HL-60 (cell line): ENCODE results near the gene ZMAT5.
A peak's percentile ranks its signal among the peaks of the same experiment; 100 is the strongest.

Source experiments
- DNase-seq, 2 experiments: peaks; one replicate each; pipeline ENCODE4 v3.0.0-alpha.2; 2010 to 2020; ENCODE audit warnings: low read depth in 1 of 2, low spot score in 1 of 2
- H3K27ac ChIP-seq: fragments of 250-450 bp; sonication (Bioruptor Pico); replicated peaks from 2 replicates; pipeline ENCODE4 v1.5.1; 2020; ENCODE audit warnings: mild to moderate bottlenecking, moderate library complexity
- H3K27me3 ChIP-seq: fragments of 250-450 bp; sonication (Bioruptor Pico); 2 replicates; pipeline ENCODE4 v1.5.1; 2021; ENCODE audit warnings: mild to moderate bottlenecking, moderate library complexity; ENCODE audit not compliant: insufficient read depth, poor library complexity, severe bottlenecking
- H3K4me3 ChIP-seq: replicated peaks from 2 replicates; pipeline ENCODE4 v1.5.1; 2011; ENCODE audit warnings: mild to moderate bottlenecking, control low read depth, low read length; ENCODE audit not compliant: insufficient read depth
- GABPA ChIP-seq: IDR thresholded peaks from 2 replicates; pipeline ENCODE4 v1.6.1; 2012; ENCODE audit warnings: low read depth
- POLR2AphosphoS5 ChIP-seq: IDR thresholded peaks from 2 replicates; pipeline ENCODE4 v1.6.1; 2012; ENCODE audit warnings: low read depth
- SPI1 ChIP-seq: IDR thresholded peaks from 2 replicates; pipeline ENCODE4 v1.6.1; 2012; ENCODE audit warnings: low read depth, mild to moderate bottlenecking, borderline replicate concordance
- TF ChIP-seq, protein P1 (sequence below): IDR thresholded peaks from one replicate; pipeline ENCODE4 v1.5.1; 2011; ENCODE audit warnings: low read length, control low read depth, inconsistent platforms; ENCODE audit not compliant: insufficient read depth
- TF ChIP-seq, protein P2 (sequence below): IDR thresholded peaks from 2 replicates; pipeline ENCODE4 v1.6.1; 2012; ENCODE audit warnings: low read depth; ENCODE audit not compliant: insufficient replicate concordance

Gene ZMAT5

DNA sequence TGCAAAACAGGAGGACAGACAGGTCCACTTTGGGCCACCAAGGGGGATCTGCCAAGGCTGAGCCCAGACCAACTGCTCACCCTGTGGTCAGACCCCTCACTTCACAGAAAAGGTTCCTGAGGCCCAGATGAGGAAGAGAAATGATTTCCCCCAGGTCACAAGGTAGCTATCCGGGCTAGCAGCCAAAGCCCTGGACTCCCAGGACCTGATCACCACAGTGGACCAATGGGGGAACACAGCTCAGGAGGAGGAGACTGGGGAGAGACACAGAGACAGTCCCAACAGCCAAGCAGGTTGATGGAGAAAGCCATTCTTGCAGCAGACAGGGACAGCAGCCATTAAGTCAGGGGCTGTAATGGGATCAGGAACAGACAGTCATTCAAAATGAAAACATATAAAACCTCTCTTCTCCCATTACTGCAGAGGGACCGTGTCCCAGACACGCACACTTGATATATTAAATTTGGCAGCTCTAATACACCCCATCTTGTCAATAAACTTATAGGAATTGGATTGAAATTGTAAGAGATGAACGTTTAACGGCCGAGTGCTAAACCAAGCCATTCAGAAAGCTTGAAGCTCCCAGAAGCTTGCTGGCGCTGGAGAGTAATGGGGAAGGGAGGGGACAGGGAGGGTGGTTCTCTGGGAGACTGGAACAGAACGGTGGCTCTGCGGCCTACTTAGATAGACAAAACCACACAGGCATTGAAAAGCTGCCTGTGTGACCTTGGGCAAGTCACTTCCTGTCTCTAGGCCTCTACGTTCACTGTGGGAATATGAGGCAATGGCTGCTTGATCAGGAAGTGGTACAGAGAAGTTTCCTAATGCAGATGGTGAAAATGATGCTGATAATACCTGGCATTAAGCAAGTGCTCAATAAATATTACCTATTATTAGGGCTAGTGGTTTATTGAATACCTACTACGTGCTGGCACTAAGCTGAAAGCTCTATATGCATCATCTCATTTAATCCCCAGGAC is 16.0 kb downstream of the ZMAT5 start:
- peak; percentile 92 to 97 for DNase-seq
- H3K27me3 ChIP-seq, result no peaks in the 10 kb centered on the region
- TF ChIP-seq, protein P1, sequence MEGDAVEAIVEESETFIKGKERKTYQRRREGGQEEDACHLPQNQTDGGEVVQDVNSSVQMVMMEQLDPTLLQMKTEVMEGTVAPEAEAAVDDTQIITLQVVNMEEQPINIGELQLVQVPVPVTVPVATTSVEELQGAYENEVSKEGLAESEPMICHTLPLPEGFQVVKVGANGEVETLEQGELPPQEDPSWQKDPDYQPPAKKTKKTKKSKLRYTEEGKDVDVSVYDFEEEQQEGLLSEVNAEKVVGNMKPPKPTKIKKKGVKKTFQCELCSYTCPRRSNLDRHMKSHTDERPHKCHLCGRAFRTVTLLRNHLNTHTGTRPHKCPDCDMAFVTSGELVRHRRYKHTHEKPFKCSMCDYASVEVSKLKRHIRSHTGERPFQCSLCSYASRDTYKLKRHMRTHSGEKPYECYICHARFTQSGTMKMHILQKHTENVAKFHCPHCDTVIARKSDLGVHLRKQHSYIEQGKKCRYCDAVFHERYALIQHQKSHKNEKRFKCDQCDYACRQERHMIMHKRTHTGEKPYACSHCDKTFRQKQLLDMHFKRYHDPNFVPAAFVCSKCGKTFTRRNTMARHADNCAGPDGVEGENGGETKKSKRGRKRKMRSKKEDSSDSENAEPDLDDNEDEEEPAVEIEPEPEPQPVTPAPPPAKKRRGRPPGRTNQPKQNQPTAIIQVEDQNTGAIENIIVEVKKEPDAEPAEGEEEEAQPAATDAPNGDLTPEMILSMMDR, result no peak
- TF ChIP-seq SPI1, result peak; percentile 92
- TF ChIP-seq GABPA, result peak; percentile 48; the same call in 1 of the 2 replicates
- TF ChIP-seq POLR2AphosphoS5, result peak; percentile 82
- H3K4me3 ChIP-seq, result no peak overlapping the region
- H3K27ac ChIP-seq, result peak overlapping the region; percentile 88

DNA sequence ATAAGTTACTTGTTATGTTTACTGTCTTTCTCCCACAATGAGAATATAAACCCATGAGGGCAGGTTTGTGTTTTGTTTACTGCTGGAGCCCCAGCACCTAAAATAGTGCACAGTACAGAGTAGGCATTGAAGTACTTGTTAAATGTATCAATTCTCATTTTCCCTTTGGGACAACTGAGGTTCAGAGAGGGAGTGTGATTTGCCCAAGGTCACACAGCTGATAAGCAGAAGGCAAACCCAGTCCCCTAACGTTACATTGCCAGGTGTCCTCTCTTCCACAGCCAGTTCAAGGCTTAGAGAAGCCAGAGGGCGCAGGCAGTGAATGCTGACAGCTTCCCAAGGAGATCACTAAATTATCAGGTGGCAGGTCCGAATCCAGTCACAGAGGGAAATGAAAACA is 16.8 kb downstream of the ZMAT5 start:
- H3K27ac ChIP-seq, result peak overlapping the region; percentile 88

DNA sequence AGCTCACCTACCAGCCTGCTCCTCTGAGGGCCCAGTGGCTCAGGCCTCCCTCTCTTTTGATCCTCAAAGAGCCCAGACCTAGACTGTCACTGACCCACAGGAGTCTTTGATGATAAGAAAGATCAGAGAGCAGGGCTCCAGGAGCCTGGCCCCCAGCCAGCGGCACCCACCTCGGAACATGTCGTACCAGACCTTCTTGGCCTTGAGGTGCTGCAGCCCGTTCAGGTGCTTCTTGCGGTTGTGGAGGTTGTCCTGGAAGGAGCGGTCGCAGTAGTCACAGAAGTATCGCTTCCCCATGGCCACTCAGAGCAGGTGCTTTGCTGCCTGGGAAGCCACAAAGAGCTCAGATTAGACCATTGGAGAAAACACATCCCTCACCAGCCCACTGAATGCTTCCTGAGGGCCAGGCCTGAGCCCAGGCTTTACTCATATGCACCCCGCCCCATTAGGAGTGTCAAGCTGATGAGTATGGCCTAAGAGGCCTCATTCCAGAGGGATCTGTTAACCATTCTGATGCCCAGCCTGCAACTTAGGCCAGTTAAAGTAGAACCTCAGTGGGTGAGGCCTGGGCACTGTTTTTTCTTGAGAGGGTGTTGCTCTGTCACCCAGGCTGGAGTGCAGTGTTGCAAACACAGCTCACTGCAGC is 18.4 kb downstream of the ZMAT5 start:
- Histone ChIP-seq H3K4me3 (no peak overlapping the region), H3K27ac (0 out of 2 replicates have a peak overlapping the region, but pooled peaks have one; percentile 24), H3K27me3 (no peaks in the 10 kb centered on the region)
- TF ChIP-seq GABPA (no peak), POLR2AphosphoS5 (no peak)
- TF ChIP-seq, protein P2, sequence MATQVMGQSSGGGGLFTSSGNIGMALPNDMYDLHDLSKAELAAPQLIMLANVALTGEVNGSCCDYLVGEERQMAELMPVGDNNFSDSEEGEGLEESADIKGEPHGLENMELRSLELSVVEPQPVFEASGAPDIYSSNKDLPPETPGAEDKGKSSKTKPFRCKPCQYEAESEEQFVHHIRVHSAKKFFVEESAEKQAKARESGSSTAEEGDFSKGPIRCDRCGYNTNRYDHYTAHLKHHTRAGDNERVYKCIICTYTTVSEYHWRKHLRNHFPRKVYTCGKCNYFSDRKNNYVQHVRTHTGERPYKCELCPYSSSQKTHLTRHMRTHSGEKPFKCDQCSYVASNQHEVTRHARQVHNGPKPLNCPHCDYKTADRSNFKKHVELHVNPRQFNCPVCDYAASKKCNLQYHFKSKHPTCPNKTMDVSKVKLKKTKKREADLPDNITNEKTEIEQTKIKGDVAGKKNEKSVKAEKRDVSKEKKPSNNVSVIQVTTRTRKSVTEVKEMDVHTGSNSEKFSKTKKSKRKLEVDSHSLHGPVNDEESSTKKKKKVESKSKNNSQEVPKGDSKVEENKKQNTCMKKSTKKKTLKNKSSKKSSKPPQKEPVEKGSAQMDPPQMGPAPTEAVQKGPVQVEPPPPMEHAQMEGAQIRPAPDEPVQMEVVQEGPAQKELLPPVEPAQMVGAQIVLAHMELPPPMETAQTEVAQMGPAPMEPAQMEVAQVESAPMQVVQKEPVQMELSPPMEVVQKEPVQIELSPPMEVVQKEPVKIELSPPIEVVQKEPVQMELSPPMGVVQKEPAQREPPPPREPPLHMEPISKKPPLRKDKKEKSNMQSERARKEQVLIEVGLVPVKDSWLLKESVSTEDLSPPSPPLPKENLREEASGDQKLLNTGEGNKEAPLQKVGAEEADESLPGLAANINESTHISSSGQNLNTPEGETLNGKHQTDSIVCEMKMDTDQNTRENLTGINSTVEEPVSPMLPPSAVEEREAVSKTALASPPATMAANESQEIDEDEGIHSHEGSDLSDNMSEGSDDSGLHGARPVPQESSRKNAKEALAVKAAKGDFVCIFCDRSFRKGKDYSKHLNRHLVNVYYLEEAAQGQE, result no peak
- peak in 1 of 2 experiments; percentile 23 for DNase-seq

More for the DNA sequence above, 16.8 kb downstream of the ZMAT5 start:
- no peak for TF ChIP-seq SPI1
- TF ChIP-seq, protein P1, result no peak
- TF ChIP-seq POLR2AphosphoS5, result no peak
- TF ChIP-seq, protein P2, result no peak
- no peak for TF ChIP-seq GABPA
- Histone ChIP-seq H3K27me3 (no peaks in the 10 kb centered on the region), H3K4me3 (no peak overlapping the region)
- DNase-seq, result no peak

DNA sequence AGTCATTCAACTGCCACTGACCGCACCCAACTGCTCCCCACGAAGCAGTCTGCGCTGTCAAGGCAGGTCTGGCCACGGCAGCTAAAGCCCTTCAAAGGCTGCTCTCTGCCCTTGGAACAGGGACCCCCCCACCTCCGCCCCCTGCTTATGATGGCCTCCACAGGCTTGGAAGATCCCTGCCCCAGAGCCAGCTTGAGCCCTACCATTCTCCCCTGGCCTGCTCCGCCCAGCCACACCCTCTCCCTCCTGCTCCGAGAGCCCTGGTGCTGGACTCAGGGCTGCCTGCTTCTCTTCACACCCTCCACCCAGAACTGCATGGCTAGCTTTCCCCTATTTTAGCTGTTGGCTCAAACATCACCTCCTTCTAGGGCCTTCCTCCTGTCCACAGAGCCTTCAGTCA is 19.0 kb downstream of the ZMAT5 start:
- no peaks in the 10 kb centered on the region for H3K27me3 ChIP-seq
- no peak overlapping the region for H3K27ac ChIP-seq
- DNase-seq, result no peak
- no peak overlapping the region for H3K4me3 ChIP-seq
- TF ChIP-seq POLR2AphosphoS5, result no peak
- no peak for TF ChIP-seq GABPA
- TF ChIP-seq, protein P1, result no peak
- no peak for TF ChIP-seq SPI1
- TF ChIP-seq, protein P2, result no peak
